Calu3 (cell line): ENCODE results near the gene C1orf226. TPM values are rescaled to one million over a fixed set of nuclear protein-coding genes. Genes with fewer than 3 reads are reported as not detected.
A peak's percentile ranks its signal among the peaks of the same experiment; 100 is the strongest.

Source experiments
- BruUV-seq: library from RNA; stranded (reverse); fragments of 400-500 nt; replicated peaks from 2 replicates; lab custom pipeline; 2021; lab: Mats Ljungman, UMichigan
- CTCF ChIA-PET: fragments of 300-600 bp; sonication (Branson Sonifier 250); formaldehyde crosslinking; loops from one replicate; lab custom pipeline; 2022; ENCODE audit warnings: antibody characterized with exemption; lab: Charles Lee
- DNase-seq: peaks from one replicate; pipeline ENCODE4 v3.0.0; 2022
- H3K27ac Mint-ChIP-seq: one replicate; pipeline ENCODE4 v1.8.0; 2022; ENCODE audit warnings: mixed read lengths; ENCODE audit not compliant: unreplicated experiment
- H3K27me3 Mint-ChIP-seq: one replicate; pipeline ENCODE4 v1.8.0; 2022; ENCODE audit warnings: mixed read lengths; ENCODE audit not compliant: unreplicated experiment
- H3K36me3 Mint-ChIP-seq: one replicate; pipeline ENCODE4 v1.8.0; 2022; ENCODE audit warnings: mild to moderate bottlenecking, moderate library complexity, mixed read lengths; ENCODE audit not compliant: insufficient read depth, unreplicated experiment
- H3K4me1 Mint-ChIP-seq: one replicate; pipeline ENCODE4 v1.8.0; 2022; ENCODE audit warnings: mild to moderate bottlenecking, low read depth, mixed read lengths; ENCODE audit not compliant: unreplicated experiment
- H3K4me3 Mint-ChIP-seq: one replicate; pipeline ENCODE4 v1.8.0; 2022; ENCODE audit warnings: mild to moderate bottlenecking, low read depth, moderate library complexity, mixed read lengths; ENCODE audit not compliant: unreplicated experiment
- H3K9me3 Mint-ChIP-seq: one replicate; pipeline ENCODE4 v1.8.0; 2022; ENCODE audit warnings: low read depth, mixed read lengths; ENCODE audit not compliant: unreplicated experiment
- CTCF ChIP-seq: fragments of 200-600 bp; IDR thresholded peaks from one replicate; pipeline ENCODE4 v1.8.0; 2022; ENCODE audit warnings: antibody characterized with exemption; ENCODE audit not compliant: unreplicated experiment
- intact Hi-C: fragments of 100-400 bp; cut with micrococcal nuclease; formaldehyde crosslinking; loops from one replicate; pipeline ENCODE4 v1.10.0; 2022; ENCODE audit not compliant: unreplicated experiment
- total RNA-seq: library from RNA; stranded (reverse); gene quantifications from 2 replicates; pipeline ENCODE4 v1.2.3, GENCODE V29; 2022

C1orf226 gene
- total RNA-seq, 1 experiment from 2014 or later = 14.1 TPM

GRCh38 chr1:162357681-162358266 lies 23.8 kb upstream of the C1orf226 start:
- Mint-ChIP-seq H3K27ac (no peak overlapping the region), H3K4me1 (no peaks in the 10 kb centered on the region), H3K27me3 (no peaks in the 10 kb centered on the region), H3K4me3 (no peak overlapping the region), H3K9me3 (no peaks in the 10 kb centered on the region), H3K36me3 (peaks cover 5% of the 10 kb centered on the region)
- BruUV-seq = no TSS peak
- peak; percentile 48 for DNase-seq
- TF ChIP-seq CTCF = peak; percentile 70
- CTCF ChIA-PET = interaction anchor here (0.6 to 1.7 kb wide), 22 partner anchors 8 to 565 kb away, joined by 3 to 12 read pairs (median 4); partner anchors contain the start of genes C1orf226 and UAP1
- intact Hi-C loops = loop anchor here (1.0 to 10.0 kb wide), 2 partner anchors 35 to 147 kb away; no protein-coding TSS in a partner anchor

GRCh38 chr1:162358928-162359327 lies 22.6 kb upstream of the C1orf226 start:
- H3K27ac Mint-ChIP-seq = no peak overlapping the region
- peaks cover 4% of the 10 kb centered on the region for H3K36me3 Mint-ChIP-seq
- H3K4me1 Mint-ChIP-seq = no peaks in the 10 kb centered on the region
- no peak for DNase-seq
- intact Hi-C loops = loop anchor here (10.0 kb wide), 1 partner anchor 146 kb away; no protein-coding TSS in a partner anchor
- TF ChIP-seq CTCF = no peak
- H3K4me3 Mint-ChIP-seq = no peak overlapping the region
- CTCF ChIA-PET = interaction anchor here (1.3 kb wide), 1 partner anchor 13 kb away, joined by 3 read pairs; no protein-coding TSS in a partner anchor
- no peaks in the 10 kb centered on the region for H3K9me3 Mint-ChIP-seq
- no peaks in the 10 kb centered on the region for H3K27me3 Mint-ChIP-seq
- BruUV-seq = no TSS peak

GRCh38 chr1:162359523-162360236 lies 21.8 kb upstream of the C1orf226 start:
- no peak for TF ChIP-seq CTCF
- BruUV-seq = no TSS peak
- Mint-ChIP-seq H3K27me3 (no peaks in the 10 kb centered on the region), H3K27ac (no peak overlapping the region), H3K36me3 (no peaks in the 10 kb centered on the region), H3K4me3 (no peak overlapping the region), H3K9me3 (no peaks in the 10 kb centered on the region), H3K4me1 (no peaks in the 10 kb centered on the region)
- CTCF ChIA-PET = interaction anchor here (1.3 kb wide), 1 partner anchor 12 kb away, joined by 3 read pairs; no protein-coding TSS in a partner anchor
- no peak for DNase-seq
- intact Hi-C loops = loop anchor here (10.0 kb wide), 1 partner anchor 145 kb away; no protein-coding TSS in a partner anchor

GRCh38 chr1:162360237-162360873 lies 21.2 kb upstream of the C1orf226 start:
- intact Hi-C loops = no loop called here
- DNase-seq = no peak
- CTCF ChIA-PET = interaction anchor here (1.3 kb wide), 1 partner anchor 12 kb away, joined by 3 read pairs; no protein-coding TSS in a partner anchor
- H3K4me1 Mint-ChIP-seq = no peaks in the 10 kb centered on the region
- H3K27me3 Mint-ChIP-seq = no peaks in the 10 kb centered on the region
- no peak overlapping the region for H3K27ac Mint-ChIP-seq
- H3K9me3 Mint-ChIP-seq = no peaks in the 10 kb centered on the region
- no peak overlapping the region for H3K4me3 Mint-ChIP-seq
- BruUV-seq = no TSS peak
- H3K36me3 Mint-ChIP-seq = no peaks in the 10 kb centered on the region
- TF ChIP-seq CTCF = no peak
